Mesendoderm (in vitro differentiated cells): ENCODE data around the gene CROCC2.

Experiments used
- DNase-seq: peaks from one replicate; pipeline ENCODE4 v3.0.0; 2013
- H2AK5ac ChIP-seq: 2 replicates; pipeline ENCODE4 v1.6.1; 2013; ENCODE audit warnings: low read length, inconsistent platforms
- H2BK120ac ChIP-seq: 2 replicates; pipeline ENCODE4 v1.6.1; 2013; ENCODE audit warnings: low read depth, mild to moderate bottlenecking, low read length, moderate library complexity, mixed read lengths
- H2BK15ac ChIP-seq: replicated peaks from 2 replicates; pipeline ENCODE4 v1.6.1; 2013; ENCODE audit warnings: low read depth, mild to moderate bottlenecking, moderate library complexity
- H2BK5ac ChIP-seq: 2 replicates; pipeline ENCODE4 v1.6.1; 2013; ENCODE audit warnings: low read length, inconsistent platforms
- H3K18ac ChIP-seq: 2 replicates; pipeline ENCODE4 v1.6.1; 2013; ENCODE audit warnings: mild to moderate bottlenecking, low read length, mixed read lengths
- H3K23ac ChIP-seq: one replicate; pipeline ENCODE4 v1.6.1; 2013; ENCODE audit warnings: low read length
- H3K27ac ChIP-seq: 2 replicates; pipeline ENCODE4 v1.5.1; 2013; ENCODE audit warnings: low read depth, mild to moderate bottlenecking, inconsistent platforms, low read length, moderate library complexity
- H3K27me3 ChIP-seq: 2 replicates; pipeline ENCODE4 v1.6.1; 2013; ENCODE audit warnings: low read length, control low read depth, mild to moderate bottlenecking, inconsistent platforms; ENCODE audit not compliant: insufficient read depth, poor library complexity
- H3K36me3 ChIP-seq: 2 replicates; pipeline ENCODE4 v1.6.1; 2013; ENCODE audit warnings: low read length, inconsistent platforms; ENCODE audit not compliant: control insufficient read depth, insufficient read depth
- H3K4ac ChIP-seq: one replicate; pipeline ENCODE4 v1.6.1; 2013; ENCODE audit warnings: low read depth, mild to moderate bottlenecking, low read length, moderate library complexity
- H3K4me1 ChIP-seq: 2 replicates; pipeline ENCODE4 v1.6.1; 2013; ENCODE audit warnings: low read depth, low read length, inconsistent platforms; ENCODE audit not compliant: control insufficient read depth
- H3K4me2 ChIP-seq: 2 replicates; pipeline ENCODE4 v1.6.1; 2013; ENCODE audit warnings: low read length
- H3K4me3 ChIP-seq: 2 replicates; pipeline ENCODE4 v1.5.1; 2013; ENCODE audit warnings: mild to moderate bottlenecking, low read length
- H3K56ac ChIP-seq: one replicate; pipeline ENCODE4 v1.6.1; 2013; ENCODE audit warnings: low read length
- H3K79me1 ChIP-seq: 2 replicates; pipeline ENCODE4 v1.6.1; 2013; ENCODE audit warnings: low read length, inconsistent platforms
- H3K79me2 ChIP-seq: 2 replicates; pipeline ENCODE4 v1.6.1; 2013; ENCODE audit warnings: mild to moderate bottlenecking, low read length; ENCODE audit not compliant: control insufficient read depth, insufficient read depth
- H3K9ac ChIP-seq: 2 replicates; pipeline ENCODE4 v1.6.1; 2013; ENCODE audit warnings: low read length, inconsistent platforms
- H4K5ac ChIP-seq: one replicate; pipeline ENCODE4 v1.6.1; 2013; ENCODE audit warnings: low read length
- H4K8ac ChIP-seq: one replicate; pipeline ENCODE4 v1.6.1; 2013; ENCODE audit warnings: low read depth, mild to moderate bottlenecking, control low read depth, low read length, moderate library complexity
- WGBS: extraction: QIAGEN DNeasy Blood & Tissue Kit; methylation state at CpG from one replicate; pipeline ENCODE4 v1.1.7; 2013; ENCODE audit warnings: low lambda C conversion rate, missing lambda C conversion rate; ENCODE audit not compliant: insufficient coverage; ENCODE audit errors: extremely low coverage; 5-methylcytosine and 5-hydroxymethylcytosine counted together

The CROCC2 gene

DNA sequence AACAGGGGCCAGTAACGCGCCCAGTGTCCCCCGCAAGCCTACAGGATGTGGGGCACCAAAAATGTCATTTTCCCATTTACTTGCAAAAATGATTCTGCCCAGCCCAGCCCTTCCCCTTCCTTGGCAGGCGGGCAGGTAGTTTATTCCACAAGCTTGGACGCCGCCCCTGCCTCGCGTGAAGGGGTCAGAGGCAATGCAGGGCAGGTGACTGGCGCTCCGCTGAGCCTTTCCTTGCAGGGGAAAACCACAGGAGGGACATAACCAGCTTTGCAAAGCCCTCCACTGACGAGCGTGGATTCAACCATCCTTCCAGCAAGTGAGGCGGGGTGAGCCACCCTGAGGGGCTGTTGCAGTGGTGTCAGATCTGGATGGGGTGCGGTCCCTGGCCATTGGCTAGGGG is 15.4 kb upstream of the CROCC2 start:
- Histone ChIP-seq H3K56ac (no peak overlapping the region), H4K5ac (no peak overlapping the region), H3K27ac (no peak overlapping the region), H3K27me3 (no peaks in the 10 kb centered on the region), H3K9ac (no peak overlapping the region), H4K8ac (no peak overlapping the region), H3K36me3 (no peaks in the 10 kb centered on the region), H3K4me2 (no peak overlapping the region), H2BK15ac (no peak overlapping the region), H3K79me1 (no peaks in the 10 kb centered on the region), H3K4ac (no peak overlapping the region), H3K23ac (no peak overlapping the region), H3K4me1 (no peaks in the 10 kb centered on the region), H2BK120ac (no peak overlapping the region), H2BK5ac (no peak overlapping the region), H2AK5ac (no peak overlapping the region), H3K79me2 (no peaks in the 10 kb centered on the region), H3K4me3 (no peak overlapping the region), H3K18ac (no peak overlapping the region)
- WGBS: no CpG with 5 or more reads among the region's 14 CpGs
- no peak for DNase-seq

DNA sequence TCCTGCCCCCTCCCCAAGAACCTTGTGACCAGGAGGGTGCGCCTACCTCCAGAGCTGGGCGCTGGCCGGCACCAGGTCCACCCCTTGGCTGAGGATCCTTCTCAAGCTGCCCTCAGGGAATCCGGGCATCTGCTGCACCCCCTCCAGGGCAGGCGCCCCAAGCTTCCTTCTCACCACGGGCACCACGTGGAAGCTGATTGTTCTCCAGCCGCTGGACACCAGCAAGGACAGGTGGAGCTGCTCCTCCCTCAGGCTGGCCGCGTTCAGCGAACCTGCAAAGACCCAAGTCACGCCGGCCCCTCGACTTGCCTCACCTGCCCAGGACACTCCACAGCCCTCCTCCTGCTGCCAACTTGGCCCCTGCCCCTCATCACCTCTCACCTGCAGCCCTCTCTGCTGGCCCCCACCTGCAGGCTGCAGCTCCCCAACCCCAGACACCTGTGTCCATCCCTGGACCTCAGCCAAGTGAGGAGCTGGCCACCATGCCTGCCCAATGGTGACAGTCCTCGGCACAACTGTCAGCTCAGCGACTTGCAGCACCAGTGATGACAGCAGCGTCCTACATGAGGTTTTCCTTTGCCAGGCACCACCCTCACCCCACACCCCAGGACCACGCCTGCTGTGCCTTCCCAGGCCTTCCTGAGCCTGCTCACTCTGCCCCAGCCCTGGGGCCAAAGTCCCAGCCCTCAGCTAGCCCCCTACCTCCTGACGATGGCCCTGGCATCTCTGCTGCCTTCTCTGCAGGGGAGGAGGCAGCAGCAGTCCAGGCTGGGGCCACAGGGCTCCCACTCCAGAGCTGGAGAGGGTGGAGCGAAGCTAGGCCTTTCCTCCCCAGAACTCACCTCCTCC is 14.4 kb upstream of the CROCC2 start:
- H3K4me3 ChIP-seq: no peak overlapping the region
- no CpG with 5 or more reads among the region's 20 CpGs for WGBS
- no peak overlapping the region for H4K8ac ChIP-seq
- no peak overlapping the region for H3K27ac ChIP-seq
- no peak overlapping the region for H3K56ac ChIP-seq
- H2BK120ac ChIP-seq: no peak overlapping the region
- no peak overlapping the region for H2BK5ac ChIP-seq
- H3K18ac ChIP-seq: no peak overlapping the region
- H4K5ac ChIP-seq: no peak overlapping the region
- H3K4me1 ChIP-seq: no peaks in the 10 kb centered on the region
- no peak overlapping the region for H3K23ac ChIP-seq
- H3K79me2 ChIP-seq: no peaks in the 10 kb centered on the region
- H2AK5ac ChIP-seq: no peak overlapping the region
- no peaks in the 10 kb centered on the region for H3K79me1 ChIP-seq
- no peak overlapping the region for H3K4ac ChIP-seq
- no peak overlapping the region for H2BK15ac ChIP-seq
- no peaks in the 10 kb centered on the region for H3K27me3 ChIP-seq
- H3K9ac ChIP-seq: no peak overlapping the region
- H3K4me2 ChIP-seq: no peak overlapping the region
- H3K36me3 ChIP-seq: no peaks in the 10 kb centered on the region
- DNase-seq: no peak

DNA sequence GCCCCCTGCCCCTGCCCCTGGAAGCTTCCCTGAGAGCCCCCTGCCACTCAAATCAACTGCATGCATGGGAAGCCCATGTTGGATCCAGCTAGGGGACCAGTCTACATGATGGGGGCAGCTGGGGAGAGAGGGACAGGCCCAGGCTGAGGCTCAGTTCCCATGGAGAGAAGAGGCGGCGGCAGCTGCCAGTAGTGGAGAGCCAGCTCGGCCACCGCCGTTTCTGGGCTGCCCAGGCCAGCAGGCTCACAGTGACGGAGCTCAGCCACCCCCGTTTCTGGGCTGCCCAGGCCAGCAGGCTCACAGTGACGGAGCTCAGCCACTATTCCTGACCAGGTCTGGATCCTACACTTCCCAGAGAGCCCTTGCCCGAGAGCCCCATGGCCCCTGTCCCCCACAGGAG is 13.8 kb upstream of the CROCC2 start:
- H4K5ac ChIP-seq: no peak overlapping the region
- no CpG with 5 or more reads among the region's 9 CpGs for WGBS
- no peak overlapping the region for H3K23ac ChIP-seq
- no peaks in the 10 kb centered on the region for H3K4me1 ChIP-seq
- H3K79me2 ChIP-seq: no peaks in the 10 kb centered on the region
- no peaks in the 10 kb centered on the region for H3K79me1 ChIP-seq
- H3K36me3 ChIP-seq: no peaks in the 10 kb centered on the region
- no peak overlapping the region for H3K56ac ChIP-seq
- H2BK120ac ChIP-seq: no peak overlapping the region
- no peak overlapping the region for H3K9ac ChIP-seq
- H3K4me3 ChIP-seq: no peak overlapping the region
- no peak overlapping the region for H4K8ac ChIP-seq
- no peak overlapping the region for H3K18ac ChIP-seq
- DNase-seq: no peak
- no peak overlapping the region for H2BK15ac ChIP-seq
- H3K27me3 ChIP-seq: no peaks in the 10 kb centered on the region
- no peak overlapping the region for H3K4me2 ChIP-seq
- H3K27ac ChIP-seq: no peak overlapping the region
- H3K4ac ChIP-seq: no peak overlapping the region
- no peak overlapping the region for H2BK5ac ChIP-seq
- no peak overlapping the region for H2AK5ac ChIP-seq

DNA sequence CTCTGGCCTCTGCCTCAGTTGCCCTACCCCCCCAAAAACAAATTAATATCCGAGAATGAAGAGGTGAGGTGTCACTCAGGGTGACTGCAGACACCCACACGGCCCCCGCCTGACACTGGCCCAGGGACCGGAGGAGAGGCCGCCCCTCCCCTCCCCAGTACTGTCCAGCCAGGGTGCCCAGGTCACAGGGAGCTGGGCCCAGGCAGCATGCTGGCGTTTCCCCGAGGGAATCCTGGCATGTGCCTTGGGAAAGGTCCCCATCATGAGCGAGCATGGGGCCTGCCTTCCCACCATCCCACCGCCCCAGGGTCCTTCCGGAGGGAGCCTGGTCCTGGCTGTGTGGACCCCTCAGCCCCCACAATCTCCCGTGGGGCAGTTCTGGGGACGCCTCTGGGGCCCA is 13.2 kb upstream of the CROCC2 start:
- no peak overlapping the region for H2AK5ac ChIP-seq
- H3K4me2 ChIP-seq: no peak overlapping the region
- no peak overlapping the region for H3K9ac ChIP-seq
- no peak overlapping the region for H2BK120ac ChIP-seq
- H3K36me3 ChIP-seq: no peaks in the 10 kb centered on the region
- no CpG with 5 or more reads among the region's 12 CpGs for WGBS
- no peak overlapping the region for H4K5ac ChIP-seq
- no peak overlapping the region for H3K23ac ChIP-seq
- H3K18ac ChIP-seq: no peak overlapping the region
- H2BK15ac ChIP-seq: no peak overlapping the region
- H3K27me3 ChIP-seq: no peaks in the 10 kb centered on the region
- no peak overlapping the region for H3K56ac ChIP-seq
- H3K4me3 ChIP-seq: no peak overlapping the region
- H2BK5ac ChIP-seq: no peak overlapping the region
- no peak overlapping the region for H3K27ac ChIP-seq
- no peaks in the 10 kb centered on the region for H3K79me2 ChIP-seq
- DNase-seq: no peak
- no peaks in the 10 kb centered on the region for H3K79me1 ChIP-seq
- no peaks in the 10 kb centered on the region for H3K4me1 ChIP-seq
- H3K4ac ChIP-seq: no peak overlapping the region
- H4K8ac ChIP-seq: no peak overlapping the region

DNA sequence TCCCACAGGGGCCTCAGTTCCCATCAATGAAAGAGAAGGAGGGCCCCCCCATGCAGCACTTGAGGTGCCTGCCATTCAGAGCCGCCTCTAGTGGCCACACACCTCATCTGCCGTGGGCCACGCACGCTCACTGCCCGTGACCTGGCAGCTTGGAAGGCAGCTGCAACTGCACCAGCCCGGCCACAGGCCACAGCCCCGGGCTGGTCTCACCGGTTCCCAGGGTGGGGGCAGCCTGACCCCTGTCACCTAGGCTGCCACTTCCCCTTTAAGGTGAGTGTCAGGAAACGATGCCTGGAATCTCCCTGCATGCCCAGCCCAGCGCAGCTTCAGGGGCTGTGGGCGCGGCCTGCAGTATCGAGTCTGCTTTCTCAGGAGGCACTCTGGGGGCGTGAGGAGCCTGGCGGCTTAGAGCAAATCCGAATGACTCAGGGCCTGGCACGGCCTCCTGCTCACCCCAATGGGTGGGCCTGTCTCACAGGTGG is 12.7 kb upstream of the CROCC2 start:
- no peak overlapping the region for H3K18ac ChIP-seq
- WGBS: no CpG with 5 or more reads among the region's 17 CpGs
- no peak overlapping the region for H3K23ac ChIP-seq
- no peaks in the 10 kb centered on the region for H3K4me1 ChIP-seq
- no peak overlapping the region for H3K4me3 ChIP-seq
- H3K27me3 ChIP-seq: no peaks in the 10 kb centered on the region
- no peak overlapping the region for H2BK120ac ChIP-seq
- peak; percentile 56 for DNase-seq
- H4K5ac ChIP-seq: no peak overlapping the region
- H3K4me2 ChIP-seq: no peak overlapping the region
- H2AK5ac ChIP-seq: no peak overlapping the region
- no peaks in the 10 kb centered on the region for H3K79me1 ChIP-seq
- no peak overlapping the region for H3K9ac ChIP-seq
- H2BK15ac ChIP-seq: no peak overlapping the region
- H3K27ac ChIP-seq: no peak overlapping the region
- no peaks in the 10 kb centered on the region for H3K79me2 ChIP-seq
- no peak overlapping the region for H4K8ac ChIP-seq
- H3K4ac ChIP-seq: no peak overlapping the region
- H3K36me3 ChIP-seq: no peaks in the 10 kb centered on the region
- H3K56ac ChIP-seq: no peak overlapping the region
- no peak overlapping the region for H2BK5ac ChIP-seq

DNA sequence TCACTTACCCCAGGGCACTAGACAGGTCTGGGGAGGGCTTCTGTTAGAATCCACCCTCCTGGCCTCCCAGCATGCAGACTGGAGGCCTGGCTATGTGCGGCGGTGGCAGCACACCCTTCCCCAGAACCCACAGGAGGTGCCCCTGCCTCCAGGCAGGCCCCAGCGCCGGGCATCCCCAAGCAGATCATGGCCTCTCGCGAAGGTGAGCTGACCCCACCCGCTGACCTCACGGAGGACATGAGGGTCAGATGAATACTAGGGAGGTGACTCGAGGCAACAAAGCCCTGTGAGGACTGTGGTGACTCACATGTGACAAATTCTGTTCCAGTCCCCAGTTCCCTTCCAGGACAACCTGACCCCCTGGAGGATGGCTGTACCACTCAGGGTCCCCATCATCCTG is 12.1 kb upstream of the CROCC2 start:
- Histone ChIP-seq H3K27ac (no peak overlapping the region), H3K23ac (no peak overlapping the region), H4K8ac (no peak overlapping the region), H3K79me2 (no peaks in the 10 kb centered on the region), H3K9ac (no peak overlapping the region), H2BK5ac (no peak overlapping the region), H3K4me1 (no peaks in the 10 kb centered on the region), H2BK15ac (no peak overlapping the region), H3K4me2 (no peak overlapping the region), H3K18ac (no peak overlapping the region), H2AK5ac (no peak overlapping the region), H3K4ac (no peak overlapping the region), H3K56ac (no peak overlapping the region), H3K4me3 (no peak overlapping the region), H2BK120ac (no peak overlapping the region), H3K79me1 (no peaks in the 10 kb centered on the region), H3K27me3 (no peaks in the 10 kb centered on the region), H3K36me3 (no peaks in the 10 kb centered on the region), H4K5ac (no peak overlapping the region)
- peak; percentile 39 for DNase-seq
- WGBS: no CpG with 5 or more reads among the region's 9 CpGs
